ENCODE data around the gene LSM5. TPM values are rescaled to one million over a fixed set of nuclear protein-coding genes. Genes with fewer than 3 reads are reported as not detected.
A peak's percentile ranks its signal among the peaks of the same experiment; 100 is the strongest.
"Not testable (repeated sequence)": the region's sequence is repeated elsewhere in the genome, so short reads cannot be mapped to it uniquely, and the experiment has no call there.

LSM5 gene
- total RNA-seq, 1 experiment from 2014 or later = 160 TPM

DNA sequence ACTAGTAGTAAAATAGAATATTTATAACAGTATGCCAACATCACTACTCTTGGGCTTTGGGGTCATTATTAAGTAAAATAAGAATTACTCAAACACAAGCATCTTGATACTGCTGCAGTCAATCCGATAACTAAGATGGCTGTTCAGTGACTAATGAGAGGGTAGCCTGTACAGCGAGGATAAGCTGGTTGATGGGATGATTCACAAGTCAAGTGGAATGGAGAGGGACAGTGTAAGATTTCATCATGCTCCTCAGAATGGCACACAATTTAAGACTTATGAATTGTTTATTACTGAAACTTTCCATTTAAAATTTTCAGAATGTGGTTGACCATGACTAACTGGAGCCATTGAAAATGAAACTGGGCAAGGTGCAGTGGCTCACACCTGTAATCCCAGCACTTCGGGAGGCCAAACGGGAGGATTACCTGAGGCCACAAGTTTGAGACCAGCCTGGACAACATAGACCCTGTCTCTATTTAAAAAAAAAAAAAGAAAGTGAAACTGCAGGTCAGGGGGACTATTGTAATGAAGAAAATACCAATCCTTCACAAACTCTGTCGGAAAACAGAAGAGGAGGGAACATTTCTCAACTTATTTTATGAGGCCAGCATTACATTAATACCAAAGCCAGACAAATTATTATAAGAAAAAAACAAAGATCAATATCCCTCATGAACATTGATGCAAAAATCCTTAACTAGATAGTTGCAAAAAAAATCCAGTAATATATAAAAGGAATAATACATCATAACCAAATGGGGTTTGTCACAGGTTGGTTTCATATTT, 16.3 kb upstream of the LSM5 start:
- H3K4me1 Mint-ChIP-seq (ENCODE audit: low read depth, unreplicated experiment) = peaks cover 19% of the 10 kb centered on the region
- BruUV-seq (replicated peaks) = no TSS peak
- H3K9me3 Mint-ChIP-seq (ENCODE audit: low read depth, unreplicated experiment) = peaks cover 6% of the 10 kb centered on the region
- TF ChIP-seq, protein P1, sequence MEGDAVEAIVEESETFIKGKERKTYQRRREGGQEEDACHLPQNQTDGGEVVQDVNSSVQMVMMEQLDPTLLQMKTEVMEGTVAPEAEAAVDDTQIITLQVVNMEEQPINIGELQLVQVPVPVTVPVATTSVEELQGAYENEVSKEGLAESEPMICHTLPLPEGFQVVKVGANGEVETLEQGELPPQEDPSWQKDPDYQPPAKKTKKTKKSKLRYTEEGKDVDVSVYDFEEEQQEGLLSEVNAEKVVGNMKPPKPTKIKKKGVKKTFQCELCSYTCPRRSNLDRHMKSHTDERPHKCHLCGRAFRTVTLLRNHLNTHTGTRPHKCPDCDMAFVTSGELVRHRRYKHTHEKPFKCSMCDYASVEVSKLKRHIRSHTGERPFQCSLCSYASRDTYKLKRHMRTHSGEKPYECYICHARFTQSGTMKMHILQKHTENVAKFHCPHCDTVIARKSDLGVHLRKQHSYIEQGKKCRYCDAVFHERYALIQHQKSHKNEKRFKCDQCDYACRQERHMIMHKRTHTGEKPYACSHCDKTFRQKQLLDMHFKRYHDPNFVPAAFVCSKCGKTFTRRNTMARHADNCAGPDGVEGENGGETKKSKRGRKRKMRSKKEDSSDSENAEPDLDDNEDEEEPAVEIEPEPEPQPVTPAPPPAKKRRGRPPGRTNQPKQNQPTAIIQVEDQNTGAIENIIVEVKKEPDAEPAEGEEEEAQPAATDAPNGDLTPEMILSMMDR (IDR thresholded peaks at IDR 0.05; ENCODE audit: unreplicated experiment) = no peak
- peaks cover 21% of the 10 kb centered on the region for H3K36me3 Mint-ChIP-seq (ENCODE audit: insufficient read depth, unreplicated experiment)
- DNase-seq = no peak
- peak overlapping the region; percentile 14 for H3K27ac Mint-ChIP-seq (ENCODE audit: unreplicated experiment)
- intact Hi-C loops (cut with micrococcal nuclease; ENCODE audit: unreplicated experiment) = no loop called here
- no peaks in the 10 kb centered on the region for H3K27me3 Mint-ChIP-seq (ENCODE audit: unreplicated experiment)
- CTCF ChIA-PET = interaction anchor here (1.0 kb wide), 1 partner anchor 10 kb away, joined by 3 read pairs; no protein-coding TSS in a partner anchor
- H3K4me3 Mint-ChIP-seq (ENCODE audit: low read depth, unreplicated experiment) = no peak overlapping the region

DNA sequence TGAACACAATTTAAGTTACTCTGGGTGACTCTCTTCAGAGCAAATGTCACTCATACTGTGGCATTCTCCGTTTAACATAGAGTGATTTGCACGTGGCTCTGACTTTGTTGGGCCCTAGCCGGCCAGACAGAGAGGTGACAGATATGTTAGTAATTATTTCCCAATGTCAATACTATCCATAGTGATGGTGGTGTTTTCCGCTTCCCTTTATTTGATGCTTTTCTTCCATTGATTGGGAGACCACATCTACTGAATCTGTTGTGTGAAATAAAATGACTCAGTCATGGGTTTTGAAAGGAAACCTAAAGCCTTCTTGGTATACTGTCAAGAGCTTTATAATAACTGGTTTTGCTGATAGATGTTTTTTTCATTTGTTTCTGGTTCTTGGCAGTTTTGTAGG, 12.5 kb upstream of the LSM5 start:
- no TSS peak for BruUV-seq (replicated peaks)
- no peaks in the 10 kb centered on the region for H3K27me3 Mint-ChIP-seq (ENCODE audit: unreplicated experiment)
- H3K36me3 Mint-ChIP-seq (ENCODE audit: insufficient read depth, unreplicated experiment) = peaks cover 17% of the 10 kb centered on the region
- intact Hi-C loops (cut with micrococcal nuclease; ENCODE audit: unreplicated experiment) = loop anchor here (5.0 kb wide), 1 partner anchor 50 kb away; no protein-coding TSS in a partner anchor
- TF ChIP-seq, protein P1 (IDR thresholded peaks at IDR 0.05; ENCODE audit: unreplicated experiment) = no peak
- peaks cover 31% of the 10 kb centered on the region for H3K4me1 Mint-ChIP-seq (ENCODE audit: low read depth, unreplicated experiment)
- H3K9me3 Mint-ChIP-seq (ENCODE audit: low read depth, unreplicated experiment) = no peaks in the 10 kb centered on the region
- CTCF ChIA-PET = interaction anchor here (0.6 to 0.8 kb wide), 2 partner anchors 8 to 106 kb away, joined by 3 read pairs; partner anchors contain the start of gene AVL9
- H3K27ac Mint-ChIP-seq (ENCODE audit: unreplicated experiment) = no peak overlapping the region
- DNase-seq = no peak
- H3K4me3 Mint-ChIP-seq (ENCODE audit: low read depth, unreplicated experiment) = no peak overlapping the region

DNA sequence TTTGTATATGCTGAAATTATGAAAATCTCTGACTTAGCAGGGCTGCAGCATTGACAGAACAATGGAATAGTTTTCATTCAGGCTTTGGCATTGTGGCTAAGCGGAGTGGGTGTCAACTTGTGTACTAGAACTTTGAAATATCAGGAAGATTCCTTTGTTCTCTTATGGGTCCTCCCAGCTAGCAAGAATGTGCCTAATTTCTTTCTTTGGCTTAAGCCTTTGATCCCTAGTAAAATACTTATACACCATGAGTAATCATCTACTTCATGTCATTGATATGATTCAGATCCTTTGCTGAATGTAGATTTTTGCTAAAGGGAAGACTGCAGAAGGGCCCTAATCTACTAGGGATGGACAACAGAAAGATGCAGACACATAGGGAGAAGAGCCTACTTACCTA, 11.3 kb upstream of the LSM5 start:
- no TSS peak for BruUV-seq (replicated peaks)
- H3K4me1 Mint-ChIP-seq (ENCODE audit: low read depth, unreplicated experiment) = peaks cover 24% of the 10 kb centered on the region
- CTCF ChIA-PET = no interaction called here
- intact Hi-C loops (cut with micrococcal nuclease; ENCODE audit: unreplicated experiment) = loop anchor here (2.0 to 5.0 kb wide), 2 partner anchors 35 to 51 kb away; no protein-coding TSS in a partner anchor
- no peaks in the 10 kb centered on the region for H3K27me3 Mint-ChIP-seq (ENCODE audit: unreplicated experiment)
- peak overlapping the region; percentile 17 for H3K4me3 Mint-ChIP-seq (ENCODE audit: low read depth, unreplicated experiment)
- H3K27ac Mint-ChIP-seq (ENCODE audit: unreplicated experiment) = peak overlapping the region; percentile 12
- TF ChIP-seq, protein P1 (IDR thresholded peaks at IDR 0.05; ENCODE audit: unreplicated experiment) = no peak
- H3K9me3 Mint-ChIP-seq (ENCODE audit: low read depth, unreplicated experiment) = no peaks in the 10 kb centered on the region
- DNase-seq = no peak
- peaks cover 25% of the 10 kb centered on the region for H3K36me3 Mint-ChIP-seq (ENCODE audit: insufficient read depth, unreplicated experiment)

DNA sequence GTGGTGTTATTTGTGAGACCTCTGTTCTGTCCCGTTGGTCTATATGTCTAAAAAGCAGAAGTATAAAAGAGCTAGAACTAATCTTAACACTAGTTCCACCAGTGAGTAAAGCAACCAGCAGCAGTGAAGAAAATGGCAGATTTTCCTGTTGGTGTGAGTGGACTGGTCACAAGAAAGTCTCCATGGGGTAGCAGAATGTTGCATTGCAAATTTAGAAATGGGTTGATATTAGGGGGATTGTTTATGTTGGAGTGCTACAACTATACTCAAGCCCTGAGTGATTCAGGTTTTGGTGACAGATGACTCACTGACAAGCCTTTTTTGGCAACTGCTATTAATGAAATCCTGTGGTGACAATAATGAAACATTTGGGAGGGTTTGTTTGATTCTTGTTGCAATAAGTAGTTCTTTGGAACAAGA, 10.8 kb upstream of the LSM5 start:
- TF ChIP-seq, protein P1 (IDR thresholded peaks at IDR 0.05; ENCODE audit: unreplicated experiment) = no peak
- no peak for DNase-seq
- CTCF ChIA-PET = interaction anchor here (0.7 to 1.3 kb wide), 2 partner anchors 88 to 561 kb away, joined by 3 to 4 read pairs; partner anchors contain the start of gene NT5C3A
- no TSS peak for BruUV-seq (replicated peaks)
- Mint-ChIP-seq H3K27me3 (ENCODE audit: unreplicated experiment) (no peaks in the 10 kb centered on the region), H3K9me3 (ENCODE audit: low read depth, unreplicated experiment) (no peaks in the 10 kb centered on the region), H3K4me1 (ENCODE audit: low read depth, unreplicated experiment) (peaks cover 20% of the 10 kb centered on the region), H3K4me3 (ENCODE audit: low read depth, unreplicated experiment) (peak overlapping the region; percentile 17), H3K27ac (ENCODE audit: unreplicated experiment) (peak overlapping the region; percentile 12), H3K36me3 (ENCODE audit: insufficient read depth, unreplicated experiment) (peaks cover 31% of the 10 kb centered on the region)
- intact Hi-C loops (cut with micrococcal nuclease; ENCODE audit: unreplicated experiment) = loop anchor here (2.0 to 5.0 kb wide), 2 partner anchors 36 to 51 kb away; no protein-coding TSS in a partner anchor

DNA sequence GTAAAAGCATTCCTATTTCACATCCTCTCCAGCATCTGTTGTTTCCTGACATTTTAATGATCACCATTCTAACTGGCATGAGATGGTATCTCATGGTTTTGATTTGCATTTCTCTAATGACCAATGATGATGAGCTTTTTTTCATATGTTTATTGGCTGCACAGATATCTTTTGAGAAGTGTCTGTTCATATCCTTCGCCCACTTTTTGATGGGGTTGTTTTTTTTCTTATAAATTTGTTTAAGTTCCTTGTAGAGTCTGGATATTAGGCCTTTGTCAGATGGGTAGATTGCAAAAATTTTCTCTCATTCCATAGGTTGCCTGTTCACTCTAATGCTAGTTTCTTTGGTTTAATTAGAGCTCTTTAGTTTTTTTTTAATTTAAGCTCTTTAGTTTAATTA, 10.0 kb upstream of the LSM5 start:
- not testable (repeated sequence) for BruUV-seq (replicated peaks)

DNA sequence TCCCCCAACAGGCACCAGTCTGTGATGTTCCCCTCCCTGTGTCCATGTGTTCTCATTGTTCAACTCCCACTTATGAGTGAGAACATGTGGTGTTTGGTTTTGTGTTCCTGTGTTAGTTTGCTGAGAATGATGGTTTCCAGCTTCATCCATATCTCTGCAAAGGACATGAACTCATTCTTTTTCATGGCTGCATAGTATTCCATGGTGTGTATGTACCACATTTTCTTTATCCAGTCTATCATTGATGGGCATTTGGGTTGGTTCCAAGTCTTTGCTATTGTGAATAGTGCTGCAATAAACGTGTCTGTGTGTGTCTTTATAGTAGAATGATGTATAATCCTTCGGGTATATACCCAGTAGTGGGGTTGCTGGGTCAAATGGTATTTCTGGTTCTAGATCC, 9.6 kb upstream of the LSM5 start:
- intact Hi-C loops (cut with micrococcal nuclease; ENCODE audit: unreplicated experiment) = loop anchor here (2.0 to 10.0 kb wide), 4 partner anchors 37 to 545 kb away; no protein-coding TSS in a partner anchor
- DNase-seq; H3K9me3 Mint-ChIP-seq (ENCODE audit: low read depth, unreplicated experiment); BruUV-seq (replicated peaks); H3K4me3 Mint-ChIP-seq (ENCODE audit: low read depth, unreplicated experiment); H3K27ac Mint-ChIP-seq (ENCODE audit: unreplicated experiment); H3K27me3 Mint-ChIP-seq (ENCODE audit: unreplicated experiment); CTCF ChIA-PET: not testable (repeated sequence)
- H3K36me3 Mint-ChIP-seq (ENCODE audit: insufficient read depth, unreplicated experiment) = peaks cover 42% of the 10 kb centered on the region
- peaks cover 20% of the 10 kb centered on the region for H3K4me1 Mint-ChIP-seq (ENCODE audit: low read depth, unreplicated experiment)

More for the DNA sequence above, 10.0 kb upstream of the LSM5 start:
- H3K9me3 Mint-ChIP-seq (ENCODE audit: low read depth, unreplicated experiment); DNase-seq; H3K4me3 Mint-ChIP-seq (ENCODE audit: low read depth, unreplicated experiment); H3K27me3 Mint-ChIP-seq (ENCODE audit: unreplicated experiment); H3K27ac Mint-ChIP-seq (ENCODE audit: unreplicated experiment): not testable (repeated sequence)
- CTCF ChIA-PET = interaction anchor here (1.3 kb wide), 1 partner anchor 88 kb away, joined by 4 read pairs; no protein-coding TSS in a partner anchor
- Mint-ChIP-seq H3K36me3 (ENCODE audit: insufficient read depth, unreplicated experiment) (peaks cover 38% of the 10 kb centered on the region), H3K4me1 (ENCODE audit: low read depth, unreplicated experiment) (peaks cover 20% of the 10 kb centered on the region)
- intact Hi-C loops (cut with micrococcal nuclease; ENCODE audit: unreplicated experiment) = loop anchor here (2.0 to 5.0 kb wide), 2 partner anchors 37 to 52 kb away; no protein-coding TSS in a partner anchor

All from Calu3 (cell line).